K562 (cell line): ENCODE data around the gene CNTFR. TPM values are rescaled to one million over a fixed set of nuclear protein-coding genes. Genes with fewer than 3 reads are reported as not detected.

Experiments
- ARHGAP35 ChIP-seq: fragments of 450-650 bp; IDR thresholded peaks from 2 replicates; pipeline ENCODE4 v1.6.1; 2018; ENCODE audit not compliant: partially characterized antibody
- CBX1 ChIP-seq: sonication (generic); IDR thresholded peaks from 2 replicates; pipeline ENCODE4 v1.6.1; 2016; ENCODE audit warnings: antibody characterized with exemption, low read depth, mild to moderate bottlenecking
- CTCF ChIP-seq, 3 experiments: IDR thresholded peaks in 2 of 3; conservative IDR thresholded peaks in 1 of 3; 2 replicates each; pipeline ENCODE4 v1.5.1; 2011 to 2012; ENCODE audit warnings: low read length in 3 of 3, mild to moderate bottlenecking in 3 of 3, control low read depth in 2 of 3, improper control_type of control experiment in 1 of 3, inconsistent platforms in 1 of 3, low read depth in 1 of 3, mixed read lengths in 1 of 3, moderate library complexity in 1 of 3; ENCODE audit not compliant: insufficient read depth in 2 of 3
- ELK3 ChIP-seq: fragments of 450-650 bp; formaldehyde crosslinking; IDR thresholded peaks from 2 replicates; pipeline ENCODE4 v1.4.0; 2020; ENCODE audit warnings: mild to moderate bottlenecking
- ETS2 ChIP-seq: IDR thresholded peaks from 2 replicates; pipeline ENCODE4 v1.6.1; 2016; ENCODE audit warnings: borderline replicate concordance, missing genetic modification characterization, mild to moderate bottlenecking, moderate library complexity, missing compliant biosample characterization; ENCODE audit not compliant: poor library complexity, severe bottlenecking
- HDAC8 ChIP-seq: fragments of 450-650 bp; IDR thresholded peaks from 2 replicates; pipeline ENCODE4 v1.6.1; 2016; ENCODE audit warnings: mild to moderate bottlenecking, missing genetic modification characterization, moderate library complexity, missing compliant biosample characterization
- HES1 ChIP-seq: fragments of 450-650 bp; IDR thresholded peaks from 2 replicates; pipeline ENCODE4 v1.6.1; 2016; ENCODE audit warnings: low read depth, mild to moderate bottlenecking, moderate library complexity
- HIVEP1 ChIP-seq: fragments of 250-450 bp; sonication (Bioruptor Pico); IDR thresholded peaks from 2 replicates; pipeline ENCODE4 v1.4.0; 2020; ENCODE audit warnings: mild to moderate bottlenecking
- HLTF ChIP-seq: fragments of 450-650 bp; IDR thresholded peaks from 2 replicates; pipeline ENCODE4 v1.6.1; 2016
- HOMEZ ChIP-seq: fragments of 250-450 bp; sonication (Bioruptor Pico); IDR thresholded peaks from 2 replicates; pipeline ENCODE4 v1.4.0; 2020; ENCODE audit warnings: mild to moderate bottlenecking, moderate library complexity
- HOXB6 ChIP-seq: fragments of 250-450 bp; sonication (Bioruptor Pico); IDR thresholded peaks from 2 replicates; pipeline ENCODE4 v1.5.1; 2022; ENCODE audit warnings: mild to moderate bottlenecking, borderline replicate concordance
- L3MBTL2 ChIP-seq: fragments of 450-650 bp; IDR thresholded peaks from 2 replicates; pipeline ENCODE4 v1.6.1; 2016; ENCODE audit warnings: mild to moderate bottlenecking, moderate library complexity
- PHF8 ChIP-seq: fragments of 200-600 bp; sonication (generic); IDR thresholded peaks from 2 replicates; pipeline ENCODE4 v1.6.1; 2012; ENCODE audit warnings: mixed run types, mild to moderate bottlenecking, inconsistent platforms, low read length, moderate library complexity, borderline replicate concordance
- RAD51 ChIP-seq: fragments of 450-650 bp; IDR thresholded peaks from 2 replicates; pipeline ENCODE4 v1.7.1; 2016; ENCODE audit warnings: low read depth, mild to moderate bottlenecking, borderline replicate concordance
- SMAD1 ChIP-seq: fragments of 150-350 bp; IDR thresholded peaks from 2 replicates; pipeline ENCODE4 v1.6.1; 2014; ENCODE audit warnings: low read length, low read depth; ENCODE audit not compliant: partially characterized antibody
- SREBF2 ChIP-seq: sonication (generic); formaldehyde crosslinking; IDR thresholded peaks from 2 replicates; pipeline ENCODE4 v1.4.0; 2020; ENCODE audit warnings: mild to moderate bottlenecking, missing genetic modification reagents
- XRCC5 ChIP-seq: fragments of 200-400 bp; formaldehyde crosslinking; IDR thresholded peaks from 2 replicates; pipeline ENCODE4 v1.6.1; 2017; ENCODE audit warnings: low read depth, mild to moderate bottlenecking, low read length
- ZBTB7A ChIP-seq: IDR thresholded peaks from 2 replicates; pipeline ENCODE4 v1.6.1; 2011; ENCODE audit warnings: low read depth, mild to moderate bottlenecking, low read length, moderate library complexity, borderline replicate concordance; ENCODE audit not compliant: control insufficient read depth
- ZBTB9 ChIP-seq: fragments of 450-650 bp; formaldehyde crosslinking; IDR thresholded peaks from 2 replicates; pipeline ENCODE4 v1.4.0; 2020; ENCODE audit warnings: mild to moderate bottlenecking, moderate library complexity
- ZNF699 ChIP-seq: fragments of 250-450 bp; sonication (Bioruptor Pico); IDR thresholded peaks from 2 replicates; pipeline ENCODE4 v1.8.0; 2021; ENCODE audit warnings: mild to moderate bottlenecking, moderate library complexity; ENCODE audit not compliant: insufficient replicate concordance
- ZNF830 ChIP-seq: fragments of 250-450 bp; sonication (Bioruptor Pico); IDR thresholded peaks from 2 replicates; pipeline ENCODE4 v1.5.0; 2021; ENCODE audit warnings: mild to moderate bottlenecking
- polyA plus RNA-seq, 8 experiments: library from polyadenylated mRNA; depleted of rRNA in 4 of 8; stranded (reverse) in 5 of 8; unstranded in 3 of 8; fragments of >200 nt; fragmentation: Nextera tagmentation in 2 of 8; fragmentation: Illumina TruSeq in 1 of 8; extraction: Ambion mirVana in 2 of 8; extraction: Trizol in 1 of 8; gene quantifications; 2 replicates each; pipeline versions ENCODE4 v1.2.1 to v1.2.3, GENCODE V29; 2011 to 2014; ENCODE audit warnings: inconsistent platforms in 1 of 8, missing spikeins in 1 of 8
- total RNA-seq, 7 experiments: library from RNA; depleted of rRNA in 6 of 7; stranded (reverse); fragments of >200 nt in 6 of 7; fragmentation: Illumina TruSeq in 2 of 7; extraction: Trizol in 2 of 7; gene quantifications; 2 replicates each; pipeline versions ENCODE4 v1.2.1 to v1.2.3, GENCODE V29; 2011 to 2021; ENCODE audit warnings: low replicate concordance in 1 of 7

The CNTFR gene
- total and polyA plus RNA-seq, 9 of the 15 experiments (the other 6 are each of a cell fraction or from before 2014, with no cell fraction given), result not detected

- TF ChIP-seq ELK3 (CRISPR knock-in tag) (no peak), ETS2 (tag) (no peak), RAD51 (no peak), ZBTB7A (0 out of 2 replicates have a peak, but pooled peaks have one; percentile 8), PHF8 (peak; percentile 94), L3MBTL2 (peak; percentile 47; the same call in 1 of the 2 replicates), CBX1 (no peak), CTCF (IDR thresholded peaks at IDR 0.05 in 2 of 3, conservative IDR thresholded peaks at IDR 0.05 in 1 of 3; ENCODE audit: insufficient read depth in 2 of 3, low read depth in 1 of 3, low read length in 3 of 3) (no peak), XRCC5 (no peak), ZNF699 (CRISPR knock-in tag) (no peak), ARHGAP35 (no peak), HDAC8 (tag) (no peak), ZBTB9 (CRISPR knock-in tag) (no peak; the same call in 1 of the 2 replicates), SREBF2 (CRISPR knock-in tag) (no peak), SMAD1 (peak; percentile 28), HIVEP1 (CRISPR knock-in tag) (no peak), ZNF830 (CRISPR knock-in tag) (no peak), HOMEZ (CRISPR knock-in tag) (no peak), HLTF (no peak), HOXB6 (CRISPR knock-in tag) (no peak), HES1 (no peak)
These were observed 22.6 kb upstream of the CNTFR start, which contains the start of gene RPP25L (continued) for GRCh38 chr9:34611811-34612787.
